ES-I3 (cell line): Measurements from ENCODE around the gene ACSM4.

Experiments used
- H3K36me3 ChIP-seq: 2 replicates; pipeline ENCODE4 v1.6.1; 2013; ENCODE audit warnings: mild to moderate bottlenecking, low read length, control low read depth, moderate library complexity; ENCODE audit not compliant: insufficient read depth
- H3K4me1 ChIP-seq: 2 replicates; pipeline ENCODE4 v1.6.1; 2013; ENCODE audit warnings: mild to moderate bottlenecking, control low read depth, low read length; ENCODE audit not compliant: insufficient read depth
- H3K9ac ChIP-seq: 2 replicates; pipeline ENCODE4 v1.6.1; 2013; ENCODE audit warnings: low read depth, mild to moderate bottlenecking, low read length, moderate library complexity
- H3K9me3 ChIP-seq: 2 replicates; pipeline ENCODE4 v1.6.1; 2013; ENCODE audit warnings: mild to moderate bottlenecking, low read length, moderate library complexity; ENCODE audit not compliant: control insufficient read depth, insufficient read depth

The ACSM4 gene

GRCh38 chr12:7354529-7354928 lies 50.7 kb downstream of the ACSM4 start:
- Histone ChIP-seq H3K4me1 (no peaks in the 10 kb centered on the region), H3K9ac (no peak overlapping the region), H3K9me3 (no peaks in the 10 kb centered on the region), H3K36me3 (no peaks in the 10 kb centered on the region)

GRCh38 chr12:7361265-7361664 lies 57.4 kb downstream of the ACSM4 start:
- Histone ChIP-seq H3K9ac (no peak overlapping the region), H3K4me1 (no peaks in the 10 kb centered on the region), H3K9me3 (no peaks in the 10 kb centered on the region), H3K36me3 (no peaks in the 10 kb centered on the region)

DNA sequence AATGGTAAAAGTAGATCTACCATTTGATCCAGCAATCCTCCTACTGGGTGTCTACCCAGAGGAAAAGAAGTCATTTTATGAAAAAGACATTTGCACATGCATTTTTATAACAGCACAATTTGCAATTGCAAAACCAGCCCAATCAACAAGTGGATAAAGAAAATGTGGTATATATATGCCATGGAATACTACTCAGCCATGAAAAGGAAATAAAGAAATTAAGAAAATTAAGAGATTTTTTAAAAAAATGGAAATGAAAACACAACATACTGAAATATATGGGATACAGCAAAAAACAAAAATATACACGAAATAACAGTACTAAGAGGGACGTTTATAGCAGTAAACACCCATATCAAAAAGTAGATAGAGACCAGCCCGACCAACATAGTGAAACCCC lies 58.9 kb downstream of the ACSM4 start:
- Histone ChIP-seq H3K9me3 (no peaks in the 10 kb centered on the region), H3K4me1 (no peaks in the 10 kb centered on the region)

DNA sequence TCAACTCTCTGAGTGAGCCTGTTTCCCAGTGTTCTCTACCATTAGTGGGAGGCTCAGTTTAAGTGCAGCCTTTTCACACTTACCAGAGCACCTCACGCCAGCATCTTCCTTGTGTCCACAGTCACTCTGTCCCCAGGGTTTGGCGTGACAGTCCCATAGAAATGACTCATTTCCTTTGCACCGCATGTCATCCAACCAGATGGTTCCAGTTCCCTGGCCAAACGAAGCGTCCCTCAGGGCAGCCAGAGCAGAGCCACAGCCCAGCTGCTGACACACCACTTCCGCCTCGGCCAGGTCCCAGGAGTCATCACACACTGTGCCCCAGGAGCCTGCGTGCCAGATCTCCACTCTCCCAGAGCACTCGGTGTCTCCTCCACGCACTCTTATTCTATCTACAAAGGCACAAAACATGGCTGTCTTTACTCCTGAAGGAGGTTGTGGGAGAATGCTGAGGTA lies 65.4 kb downstream of the ACSM4 start:
- H3K4me1 ChIP-seq: no peaks in the 10 kb centered on the region
- H3K36me3 ChIP-seq: no peaks in the 10 kb centered on the region
- no peak overlapping the region for H3K9ac ChIP-seq
- no peaks in the 10 kb centered on the region for H3K9me3 ChIP-seq

More for the DNA sequence above, 58.9 kb downstream of the ACSM4 start:
- Histone ChIP-seq H3K36me3 (no peaks in the 10 kb centered on the region), H3K9ac (no peak overlapping the region)

DNA sequence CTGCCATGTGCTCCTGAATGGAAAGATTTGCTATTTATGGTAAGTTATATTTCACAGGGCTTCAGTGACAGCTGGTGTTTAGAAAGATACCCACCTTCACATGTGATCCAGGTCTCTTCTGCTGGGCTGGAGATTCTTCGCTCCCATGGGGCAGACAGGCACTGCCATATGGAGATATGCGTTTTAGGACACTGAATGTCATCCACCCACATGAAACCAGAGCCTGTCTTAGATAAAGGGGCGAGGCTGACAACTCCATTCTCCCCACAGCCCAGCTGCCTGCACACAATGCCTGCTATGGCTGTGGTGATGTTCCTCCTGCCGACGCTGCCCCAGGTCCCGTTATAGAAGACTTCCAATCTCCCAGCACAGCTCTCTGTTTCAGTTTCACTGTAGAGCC lies 69.4 kb downstream of the ACSM4 start:
- no peaks in the 10 kb centered on the region for H3K4me1 ChIP-seq
- H3K9me3 ChIP-seq: no peaks in the 10 kb centered on the region
- H3K9ac ChIP-seq: no peak overlapping the region
- no peaks in the 10 kb centered on the region for H3K36me3 ChIP-seq

- Histone ChIP-seq H3K9ac (no peak overlapping the region), H3K4me1 (no peaks in the 10 kb centered on the region), H3K9me3 (no peaks in the 10 kb centered on the region), H3K36me3 (no peaks in the 10 kb centered on the region)
Observed at GRCh38 chr12:7374423-7375144, 70.7 kb downstream of the ACSM4 start.

GRCh38 chr12:7375145-7375543 lies 71.3 kb downstream of the ACSM4 start:
- Histone ChIP-seq H3K4me1 (no peaks in the 10 kb centered on the region), H3K36me3 (no peaks in the 10 kb centered on the region), H3K9me3 (no peaks in the 10 kb centered on the region), H3K9ac (no peak overlapping the region)

DNA sequence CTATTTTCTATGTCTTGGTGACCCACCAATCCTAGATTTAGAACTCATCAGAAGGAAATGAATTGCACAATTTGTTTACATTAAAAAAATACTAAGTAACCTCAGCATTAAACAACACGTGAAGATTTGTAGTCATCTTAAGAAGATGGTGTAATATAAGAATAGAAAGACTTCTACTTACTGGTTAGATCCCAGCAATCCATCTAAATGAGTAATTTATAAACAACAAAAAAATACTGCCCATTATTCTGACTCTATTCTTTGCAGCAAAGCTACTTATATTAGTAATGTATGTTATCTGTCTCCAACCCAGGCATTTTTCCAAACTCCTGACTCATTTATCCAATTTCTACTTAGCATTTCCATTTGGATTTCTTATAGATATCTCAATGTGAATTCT lies 72.3 kb downstream of the ACSM4 start:
- H3K9me3 ChIP-seq: no peaks in the 10 kb centered on the region
- no peaks in the 10 kb centered on the region for H3K36me3 ChIP-seq
- no peaks in the 10 kb centered on the region for H3K4me1 ChIP-seq
- H3K9ac ChIP-seq: no peak overlapping the region
